Colonic mucosa (tissue), 4 donors: ENCODE results near the gene NFKBIE. TPM values are rescaled to one million over a fixed set of nuclear protein-coding genes. Genes with fewer than 3 reads are reported as not detected.

Experiments
- DNase-seq: peaks from one replicate; pipeline ENCODE4 v3.0.0-alpha.2; 2020
- H3K27ac ChIP-seq: fragments of 200-600 bp; one replicate; pipeline ENCODE4 v1.8.0; 2021
- H3K27me3 ChIP-seq: fragments of 200-600 bp; one replicate; pipeline ENCODE4 v1.8.0; 2021
- H3K36me3 ChIP-seq: fragments of 200-600 bp; one replicate; pipeline ENCODE4 v1.8.0; 2021
- H3K4me1 ChIP-seq: fragments of 200-600 bp; one replicate; pipeline ENCODE4 v1.8.0; 2021; ENCODE audit warnings: mild to moderate bottlenecking
- H3K4me3 ChIP-seq: fragments of 200-600 bp; one replicate; pipeline ENCODE4 v1.8.0; 2021
- H3K9ac ChIP-seq, 2 donors: one replicate each; pipeline ENCODE4 v1.7.0; 2013; ENCODE audit warnings: control low read depth in 2 of 2, low read depth in 2 of 2, low read length in 2 of 2
- H3K9me3 ChIP-seq: fragments of 200-600 bp; one replicate; pipeline ENCODE4 v1.8.0; 2021
- intact Hi-C: fragments of 100-400 bp; cut with DNase I; formaldehyde crosslinking; loops from one replicate; pipeline ENCODE4 v1.14.1; 2022
- total RNA-seq, 2 donors: library from RNA; stranded (reverse); fragmentation: NEBNext Ultra II Directional in 1 of 2; extraction: Animal tissue kit (Norgen Biotek cat#: 25700) in 1 of 2; gene quantifications; one replicate each; pipeline ENCODE4 v1.2.1, GENCODE V29; 2021
- TF ChIP-seq, protein P1 (sequence below): fragments of 200-600 bp; IDR thresholded peaks from one replicate; pipeline ENCODE4 v1.8.0; 2022; ENCODE audit warnings: antibody characterized with exemption, mild to moderate bottlenecking
- donor health status: healthy.
- donor health status: DM: no; HTN: no; CAD: no.
- donor health status: DM: no; HTN: no; CAD: no.

The NFKBIE gene
- total RNA-seq, 2 donors from 2014 or later = 11.9 to 18.8 TPM

- H3K27me3 ChIP-seq = peaks cover 20% of the 10 kb centered on the region
- H3K4me3 ChIP-seq = no peak overlapping the region
- H3K9ac ChIP-seq = no peak overlapping the region
- H3K36me3 ChIP-seq = no peaks in the 10 kb centered on the region
- TF ChIP-seq, protein P1, sequence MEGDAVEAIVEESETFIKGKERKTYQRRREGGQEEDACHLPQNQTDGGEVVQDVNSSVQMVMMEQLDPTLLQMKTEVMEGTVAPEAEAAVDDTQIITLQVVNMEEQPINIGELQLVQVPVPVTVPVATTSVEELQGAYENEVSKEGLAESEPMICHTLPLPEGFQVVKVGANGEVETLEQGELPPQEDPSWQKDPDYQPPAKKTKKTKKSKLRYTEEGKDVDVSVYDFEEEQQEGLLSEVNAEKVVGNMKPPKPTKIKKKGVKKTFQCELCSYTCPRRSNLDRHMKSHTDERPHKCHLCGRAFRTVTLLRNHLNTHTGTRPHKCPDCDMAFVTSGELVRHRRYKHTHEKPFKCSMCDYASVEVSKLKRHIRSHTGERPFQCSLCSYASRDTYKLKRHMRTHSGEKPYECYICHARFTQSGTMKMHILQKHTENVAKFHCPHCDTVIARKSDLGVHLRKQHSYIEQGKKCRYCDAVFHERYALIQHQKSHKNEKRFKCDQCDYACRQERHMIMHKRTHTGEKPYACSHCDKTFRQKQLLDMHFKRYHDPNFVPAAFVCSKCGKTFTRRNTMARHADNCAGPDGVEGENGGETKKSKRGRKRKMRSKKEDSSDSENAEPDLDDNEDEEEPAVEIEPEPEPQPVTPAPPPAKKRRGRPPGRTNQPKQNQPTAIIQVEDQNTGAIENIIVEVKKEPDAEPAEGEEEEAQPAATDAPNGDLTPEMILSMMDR = no peak
- intact Hi-C loops = no loop called here
- peak overlapping the region; percentile 85 for H3K27ac ChIP-seq
- DNase-seq = no peak
- no peaks in the 10 kb centered on the region for H3K9me3 ChIP-seq
- H3K4me1 ChIP-seq = peaks cover 8% of the 10 kb centered on the region
Observed at GRCh38 chr6:44266347-44266746, 996 bp upstream of the NFKBIE start.

DNA sequence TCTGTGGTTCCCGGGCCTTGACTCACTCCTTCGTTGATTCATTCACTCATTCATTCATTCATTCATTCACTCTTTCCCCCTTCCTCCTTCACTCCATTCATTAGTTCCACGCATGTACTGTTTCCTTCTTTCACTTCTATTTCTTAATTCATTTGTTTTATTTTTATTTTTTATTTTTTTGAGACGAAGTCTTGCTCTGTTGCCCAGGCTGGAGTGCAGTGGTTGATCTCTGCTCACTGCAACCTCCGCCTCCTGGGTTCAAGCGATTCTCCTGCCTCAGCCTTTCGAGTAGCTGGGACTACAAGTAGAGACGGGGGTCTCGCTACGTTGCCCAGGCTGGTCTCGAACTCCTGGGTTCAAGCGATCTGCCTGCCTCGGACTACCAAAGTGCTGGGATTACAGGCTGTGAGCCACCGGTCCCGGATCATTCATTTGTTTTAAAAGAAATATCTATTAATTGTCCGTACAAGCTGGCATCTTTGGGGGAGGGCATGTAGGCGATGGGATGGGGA lies 427 bp upstream of the NFKBIE start:
- TF ChIP-seq, protein P1 = no peak
- Histone ChIP-seq H3K9me3 (no peaks in the 10 kb centered on the region), H3K27ac (peak overlapping the region; percentile 85), H3K4me3 (peak overlapping the region; percentile 92), H3K27me3 (peaks cover 16% of the 10 kb centered on the region), H3K4me1 (peaks cover 10% of the 10 kb centered on the region), H3K9ac (no peak overlapping the region), H3K36me3 (no peaks in the 10 kb centered on the region)
- DNase-seq = no peak
- intact Hi-C loops = no loop called here

- H3K27me3 ChIP-seq = peaks cover 7% of the 10 kb centered on the region
- H3K4me1 ChIP-seq = peaks cover 10% of the 10 kb centered on the region
- peak overlapping the region; percentile 85 for H3K27ac ChIP-seq
- H3K4me3 ChIP-seq = peak overlapping the region; percentile 92
- peaks cover 8% of the 10 kb centered on the region for H3K36me3 ChIP-seq
- DNase-seq = peak; percentile 60
- TF ChIP-seq, protein P1 = no peak
- H3K9me3 ChIP-seq = no peaks in the 10 kb centered on the region
- H3K9ac ChIP-seq = peak overlapping the region; percentile 89 to 95
- intact Hi-C loops = no loop called here
Observed at GRCh38 chr6:44264154-44265006, 971 bp downstream of the NFKBIE start.

GRCh38 chr6:44263354-44264100 lies 1.8 kb downstream of the NFKBIE start:
- peak; percentile 56 for DNase-seq
- TF ChIP-seq, protein P1 = no peak
- H3K9ac ChIP-seq = peak overlapping the region; percentile 89 to 95
- peaks cover 10% of the 10 kb centered on the region for H3K4me1 ChIP-seq
- H3K36me3 ChIP-seq = peaks cover 8% of the 10 kb centered on the region
- H3K9me3 ChIP-seq = no peaks in the 10 kb centered on the region
- peak overlapping the region; percentile 85 for H3K27ac ChIP-seq
- H3K27me3 ChIP-seq = no peaks in the 10 kb centered on the region
- intact Hi-C loops = no loop called here
- H3K4me3 ChIP-seq = peak overlapping the region; percentile 92

DNA sequence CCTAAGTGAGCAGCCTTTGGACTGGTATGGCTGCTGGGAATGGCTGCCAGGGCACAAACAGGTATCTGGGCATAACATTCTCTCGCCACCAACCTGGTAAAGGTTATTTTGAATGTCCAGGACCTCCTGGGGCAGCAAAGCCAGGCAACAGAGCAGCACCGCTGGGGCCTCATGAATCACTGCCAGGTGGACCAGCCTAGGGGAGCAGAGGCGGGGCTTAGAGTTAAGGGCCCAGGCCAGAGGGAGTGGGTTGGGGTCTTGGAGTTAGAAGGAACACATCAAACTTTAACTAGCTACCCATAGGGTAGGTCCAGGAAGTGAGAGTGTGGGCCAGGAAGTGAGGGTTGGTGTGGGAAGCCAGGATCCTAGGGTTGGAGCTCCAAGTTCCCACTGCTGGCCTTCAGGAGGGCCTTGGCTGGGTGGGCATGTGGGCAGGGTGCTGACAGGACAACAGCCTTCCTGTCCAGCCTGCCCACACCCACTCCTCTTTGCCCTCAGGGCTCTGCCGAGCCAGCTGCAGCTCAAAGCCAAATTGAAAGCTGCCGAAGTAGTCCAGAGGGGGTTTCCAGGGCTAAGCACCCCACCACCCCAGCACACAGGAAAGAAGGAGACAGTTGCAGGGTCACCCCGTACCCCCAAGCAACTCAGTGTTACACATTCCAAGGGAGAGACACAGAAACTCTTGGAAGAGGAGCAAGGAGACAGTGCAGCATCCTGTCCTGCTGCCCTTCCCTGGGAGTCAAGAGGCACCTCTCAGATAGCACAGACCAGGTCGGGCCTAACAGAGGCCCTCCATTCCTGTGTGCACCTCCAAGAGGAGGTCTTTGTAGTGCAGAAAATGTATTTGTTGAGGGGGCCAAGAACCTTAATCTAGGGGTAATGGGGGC lies 2.6 kb downstream of the NFKBIE start:
- H3K27ac ChIP-seq = no peak overlapping the region
- no peak for DNase-seq
- peaks cover 10% of the 10 kb centered on the region for H3K4me1 ChIP-seq
- no peaks in the 10 kb centered on the region for H3K9me3 ChIP-seq
- no peaks in the 10 kb centered on the region for H3K27me3 ChIP-seq
- TF ChIP-seq, protein P1 = no peak
- peak overlapping the region; percentile 92 for H3K4me3 ChIP-seq
- H3K36me3 ChIP-seq = peaks cover 8% of the 10 kb centered on the region
- H3K9ac ChIP-seq = peak overlapping the region; percentile 89 to 95
- intact Hi-C loops = no loop called here
